ENCODE measurements around the gene TBCEL. TPM values are rescaled to one million over a fixed set of nuclear protein-coding genes. Genes with fewer than 3 reads are reported as not detected.

The TBCEL gene
- total and polyA plus RNA-seq, 2 donors (not counting 3 experiments of a cell fraction or from before 2014, with no cell fraction given) = 5.6 to 19.5 TPM

DNA sequence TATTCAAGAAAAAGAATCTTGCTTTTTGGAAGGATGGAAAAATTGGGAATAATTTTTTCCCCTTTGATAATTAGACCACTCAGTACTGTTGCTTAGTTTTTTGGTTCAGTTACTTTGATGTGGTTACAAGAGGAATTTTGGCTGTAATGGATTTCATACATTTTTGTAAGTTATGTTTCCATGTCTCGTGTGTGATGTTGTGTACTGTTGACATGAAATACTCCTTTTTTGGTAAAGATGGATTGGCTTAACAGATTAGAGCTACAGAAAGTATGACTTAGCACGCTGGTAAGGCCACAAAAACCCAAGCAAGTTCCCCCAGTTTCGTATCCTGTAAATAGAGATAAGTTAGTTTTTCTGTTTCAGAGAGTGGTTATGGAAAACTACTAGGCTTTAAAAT lies 11.9 kb downstream of the TBCEL start:
- no peak overlapping the region for H3K27ac ChIP-seq (ENCODE audit: insufficient read depth, low read depth, low read length)
- H2AFZ ChIP-seq (ENCODE audit: low read depth, low read length) = no peak overlapping the region
- no peak for TF ChIP-seq GATA2 (IDR thresholded peaks at IDR 0.05; ENCODE audit: insufficient read depth, insufficient read length, low read depth, low read length)
- TF ChIP-seq JUN (IDR thresholded peaks at IDR 0.05; ENCODE audit: borderline replicate concordance, insufficient read depth, insufficient read length, low read depth) = no peak
- TF ChIP-seq MYC (IDR thresholded peaks at IDR 0.05; ENCODE audit: low read depth, low read length) = no peak
- no peak for TF ChIP-seq POLR2AphosphoS5 (IDR thresholded peaks at IDR 0.05; ENCODE audit: insufficient read depth, low read depth, low read length)
- no peak for TF ChIP-seq FOS (IDR thresholded peaks at IDR 0.05; ENCODE audit: borderline replicate concordance, insufficient read depth, low read length)
- no peak for TF ChIP-seq EZH2 (IDR thresholded peaks at IDR 0.05; ENCODE audit: borderline replicate concordance, low read depth, low read length, severe bottlenecking)
- TF ChIP-seq, protein P1, sequence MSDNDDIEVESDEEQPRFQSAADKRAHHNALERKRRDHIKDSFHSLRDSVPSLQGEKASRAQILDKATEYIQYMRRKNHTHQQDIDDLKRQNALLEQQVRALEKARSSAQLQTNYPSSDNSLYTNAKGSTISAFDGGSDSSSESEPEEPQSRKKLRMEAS (IDR thresholded peaks at IDR 0.05; ENCODE audit: insufficient read depth, insufficient read length) = no peak
- TF ChIP-seq POLR2A (IDR thresholded peaks at IDR 0.05; ENCODE audit: low read depth, low read length) = no peak
- TF ChIP-seq, protein P2, sequence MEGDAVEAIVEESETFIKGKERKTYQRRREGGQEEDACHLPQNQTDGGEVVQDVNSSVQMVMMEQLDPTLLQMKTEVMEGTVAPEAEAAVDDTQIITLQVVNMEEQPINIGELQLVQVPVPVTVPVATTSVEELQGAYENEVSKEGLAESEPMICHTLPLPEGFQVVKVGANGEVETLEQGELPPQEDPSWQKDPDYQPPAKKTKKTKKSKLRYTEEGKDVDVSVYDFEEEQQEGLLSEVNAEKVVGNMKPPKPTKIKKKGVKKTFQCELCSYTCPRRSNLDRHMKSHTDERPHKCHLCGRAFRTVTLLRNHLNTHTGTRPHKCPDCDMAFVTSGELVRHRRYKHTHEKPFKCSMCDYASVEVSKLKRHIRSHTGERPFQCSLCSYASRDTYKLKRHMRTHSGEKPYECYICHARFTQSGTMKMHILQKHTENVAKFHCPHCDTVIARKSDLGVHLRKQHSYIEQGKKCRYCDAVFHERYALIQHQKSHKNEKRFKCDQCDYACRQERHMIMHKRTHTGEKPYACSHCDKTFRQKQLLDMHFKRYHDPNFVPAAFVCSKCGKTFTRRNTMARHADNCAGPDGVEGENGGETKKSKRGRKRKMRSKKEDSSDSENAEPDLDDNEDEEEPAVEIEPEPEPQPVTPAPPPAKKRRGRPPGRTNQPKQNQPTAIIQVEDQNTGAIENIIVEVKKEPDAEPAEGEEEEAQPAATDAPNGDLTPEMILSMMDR (IDR thresholded peaks at IDR 0.05; ENCODE audit: extremely low read depth in 1 of 2, insufficient read depth in 1 of 2, low read depth in 1 of 2, low read length in 2 of 2) = no peak
- POLR2A ChIA-PET = interaction anchor here (0.6 kb wide), 1 partner anchor 12 kb away, joined by 7 read pairs; the partner anchor contains the start of gene TBCEL
- dilution Hi-C loops (cut with MboI; ENCODE audit: extremely low pct_ligation_motif_present, low sequenced_read_pairs) = no loop called here
- no peak overlapping the region for H3K9ac ChIP-seq (replicated peaks; ENCODE audit: extremely low read depth, insufficient read depth, low read length)
- no peak overlapping the region for H3K4me2 ChIP-seq (ENCODE audit: insufficient read depth, low read length)
- H3K9me1 ChIP-seq (replicated peaks; ENCODE audit: control insufficient read depth, extremely low read depth, insufficient read depth, low read length) = peaks cover 3% of the 10 kb centered on the region
- CTCF ChIA-PET = no interaction called here
- FAIRE-seq (no peak), DNase-seq (ENCODE audit: low read depth, low spot score) (no peak)
- H3K79me2 ChIP-seq (ENCODE audit: control insufficient read depth, insufficient read depth, low read length) = no peaks in the 10 kb centered on the region
- intact Hi-C loops (cut with micrococcal nuclease) = no loop called here
- peaks cover 19% of the 10 kb centered on the region for H3K4me1 ChIP-seq (ENCODE audit: control insufficient read depth, extremely low read depth, insufficient read depth, low read length)
- H3K27me3 ChIP-seq (ENCODE audit: control insufficient read depth in 2 of 2, insufficient read depth in 2 of 2, low read length in 2 of 2) = no peaks in the 10 kb centered on the region
- no peaks in the 10 kb centered on the region for H4K20me1 ChIP-seq (replicated peaks; ENCODE audit: control insufficient read depth, extremely low read depth, insufficient read depth, low read length)
- no TSS peak for BruUV-seq (replicated peaks)
- H3K36me3 ChIP-seq (ENCODE audit: control insufficient read depth in 2 of 2, extremely low read depth in 1 of 2, insufficient read depth in 2 of 2, low read length in 2 of 2) = no peaks in the 10 kb centered on the region
- no peak overlapping the region for H3K4me3 ChIP-seq (replicated peaks in 1 of 3; ENCODE audit: insufficient read depth in 1 of 3, low read depth in 1 of 3, low read length in 3 of 3)
- H3K9me3 ChIP-seq (replicated peaks; ENCODE audit: control insufficient read depth, insufficient read depth, low read length) = no peaks in the 10 kb centered on the region

Measured in endothelial cell of umbilical vein (primary cell).